Neutrophil (primary cell): ENCODE results near the gene GRM1.

Experiments used
- H3K27ac ChIP-seq: fragments of 200-600 bp; sonication (generic); 2 replicates; pipeline ENCODE4 v1.5.1; 2016; ENCODE audit warnings: mild to moderate bottlenecking, moderate library complexity
- H3K27me3 ChIP-seq: fragments of 200-600 bp; sonication (generic); 2 replicates; pipeline ENCODE4 v1.6.0; 2016; ENCODE audit warnings: mild to moderate bottlenecking
- H3K36me3 ChIP-seq: fragments of 200-600 bp; sonication (generic); 2 replicates; pipeline ENCODE4 v1.5.1; 2017
- H3K4me1 ChIP-seq, 2 experiments: fragments of 200-600 bp in 1 of 2; sonication (generic) in 1 of 2; 1 replicate in 1 of 2; 2 replicates in 1 of 2; pipeline versions ENCODE4 v1.5.1 to v1.6.1; 2013 to 2016; ENCODE audit warnings: low read depth in 1 of 2, low read length in 1 of 2, mild to moderate bottlenecking in 1 of 2, moderate library complexity in 1 of 2; ENCODE audit not compliant: control insufficient read depth in 1 of 2, insufficient read depth in 1 of 2
- H3K4me3 ChIP-seq, 2 experiments: fragments of 200-600 bp in 1 of 2; sonication (generic) in 1 of 2; 1 replicate in 1 of 2; 2 replicates in 1 of 2; pipeline ENCODE4 v1.5.1; 2013 to 2016; ENCODE audit warnings: low read depth in 1 of 2, low read length in 1 of 2, mild to moderate bottlenecking in 1 of 2, moderate library complexity in 1 of 2
- H3K9me3 ChIP-seq: fragments of 200-600 bp; sonication (generic); 2 replicates; pipeline ENCODE4 v1.5.1; 2016
- TF ChIP-seq, protein P1 (sequence below): fragments of 200-600 bp; sonication (generic); IDR thresholded peaks from 2 replicates; pipeline ENCODE4 v1.5.1; 2016; ENCODE audit warnings: antibody characterized with exemption

GRM1 gene

DNA sequence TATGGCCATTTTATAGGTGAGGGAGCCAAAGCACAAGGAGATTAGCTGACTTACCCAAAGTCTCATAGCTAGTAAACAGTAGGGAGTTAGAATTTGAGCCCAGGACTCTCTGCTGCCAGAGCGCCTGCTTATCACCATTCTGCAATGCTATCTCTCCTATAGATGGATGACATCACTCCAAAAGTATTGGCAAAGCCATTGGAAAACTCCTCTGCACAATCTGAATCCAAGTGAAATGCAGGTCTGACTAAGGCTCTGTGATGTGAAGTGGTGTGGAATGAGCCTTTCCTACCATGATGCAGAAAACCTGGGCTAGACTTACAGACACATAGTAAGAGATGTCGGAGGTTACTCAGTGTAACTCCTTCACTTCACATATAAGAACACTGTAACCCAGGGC lies 106.3 kb downstream of the GRM1 start:
- H3K27me3 ChIP-seq, result no peaks in the 10 kb centered on the region
- H3K36me3 ChIP-seq, result no peaks in the 10 kb centered on the region
- peaks cover 4% of the 10 kb centered on the region for H3K9me3 ChIP-seq
- TF ChIP-seq, protein P1, sequence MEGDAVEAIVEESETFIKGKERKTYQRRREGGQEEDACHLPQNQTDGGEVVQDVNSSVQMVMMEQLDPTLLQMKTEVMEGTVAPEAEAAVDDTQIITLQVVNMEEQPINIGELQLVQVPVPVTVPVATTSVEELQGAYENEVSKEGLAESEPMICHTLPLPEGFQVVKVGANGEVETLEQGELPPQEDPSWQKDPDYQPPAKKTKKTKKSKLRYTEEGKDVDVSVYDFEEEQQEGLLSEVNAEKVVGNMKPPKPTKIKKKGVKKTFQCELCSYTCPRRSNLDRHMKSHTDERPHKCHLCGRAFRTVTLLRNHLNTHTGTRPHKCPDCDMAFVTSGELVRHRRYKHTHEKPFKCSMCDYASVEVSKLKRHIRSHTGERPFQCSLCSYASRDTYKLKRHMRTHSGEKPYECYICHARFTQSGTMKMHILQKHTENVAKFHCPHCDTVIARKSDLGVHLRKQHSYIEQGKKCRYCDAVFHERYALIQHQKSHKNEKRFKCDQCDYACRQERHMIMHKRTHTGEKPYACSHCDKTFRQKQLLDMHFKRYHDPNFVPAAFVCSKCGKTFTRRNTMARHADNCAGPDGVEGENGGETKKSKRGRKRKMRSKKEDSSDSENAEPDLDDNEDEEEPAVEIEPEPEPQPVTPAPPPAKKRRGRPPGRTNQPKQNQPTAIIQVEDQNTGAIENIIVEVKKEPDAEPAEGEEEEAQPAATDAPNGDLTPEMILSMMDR, result no peak
- no peaks in the 10 kb centered on the region for H3K4me1 ChIP-seq
- H3K4me3 ChIP-seq, result no peak overlapping the region
- no peak overlapping the region for H3K27ac ChIP-seq

DNA sequence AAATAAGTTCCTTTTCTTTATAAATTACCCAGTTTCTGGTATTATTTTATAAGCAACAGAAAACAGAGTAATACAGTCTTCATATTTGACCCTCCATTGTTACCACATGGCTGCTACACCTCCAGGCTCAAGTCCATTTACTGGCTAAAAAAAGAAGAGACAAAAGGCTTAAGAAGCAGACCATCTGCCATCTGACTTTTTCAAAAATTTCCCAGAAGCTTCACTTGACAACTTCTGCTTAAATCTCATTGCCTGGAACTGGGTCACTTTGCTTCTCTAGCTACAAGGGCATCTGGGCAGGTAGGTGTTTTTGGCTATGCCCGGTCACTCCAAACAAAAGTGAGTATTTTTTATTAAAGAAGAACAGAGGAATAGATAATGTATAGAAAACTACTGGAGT lies 118.0 kb downstream of the GRM1 start:
- H3K4me3 ChIP-seq, result no peak overlapping the region
- TF ChIP-seq, protein P1, result no peak
- no peaks in the 10 kb centered on the region for H3K27me3 ChIP-seq
- no peaks in the 10 kb centered on the region for H3K4me1 ChIP-seq
- no peaks in the 10 kb centered on the region for H3K9me3 ChIP-seq
- H3K27ac ChIP-seq, result no peak overlapping the region
- no peaks in the 10 kb centered on the region for H3K36me3 ChIP-seq

DNA sequence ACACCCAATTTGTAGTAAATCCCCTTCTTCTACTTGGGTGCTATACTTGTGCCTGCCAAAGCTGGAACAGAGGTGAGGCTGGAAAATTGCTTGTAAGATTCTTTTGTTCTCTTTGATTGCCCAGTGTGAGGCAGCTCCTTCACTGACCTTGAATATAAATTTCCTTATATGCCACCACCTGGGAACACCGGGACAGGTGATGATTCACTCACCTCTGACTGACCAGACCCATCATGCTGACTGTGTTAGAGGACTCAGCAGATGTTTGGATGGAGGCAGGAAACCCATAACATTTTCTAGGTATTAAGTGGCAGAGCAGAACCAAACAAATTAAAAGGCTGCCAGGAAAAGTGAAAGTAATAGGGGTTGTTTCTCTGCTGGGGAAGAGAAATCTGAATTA lies 120.9 kb downstream of the GRM1 start:
- Histone ChIP-seq H3K27ac (no peak overlapping the region), H3K4me3 (no peak overlapping the region), H3K4me1 (no peaks in the 10 kb centered on the region), H3K9me3 (no peaks in the 10 kb centered on the region), H3K36me3 (no peaks in the 10 kb centered on the region), H3K27me3 (no peaks in the 10 kb centered on the region)
- TF ChIP-seq, protein P1, result no peak

DNA sequence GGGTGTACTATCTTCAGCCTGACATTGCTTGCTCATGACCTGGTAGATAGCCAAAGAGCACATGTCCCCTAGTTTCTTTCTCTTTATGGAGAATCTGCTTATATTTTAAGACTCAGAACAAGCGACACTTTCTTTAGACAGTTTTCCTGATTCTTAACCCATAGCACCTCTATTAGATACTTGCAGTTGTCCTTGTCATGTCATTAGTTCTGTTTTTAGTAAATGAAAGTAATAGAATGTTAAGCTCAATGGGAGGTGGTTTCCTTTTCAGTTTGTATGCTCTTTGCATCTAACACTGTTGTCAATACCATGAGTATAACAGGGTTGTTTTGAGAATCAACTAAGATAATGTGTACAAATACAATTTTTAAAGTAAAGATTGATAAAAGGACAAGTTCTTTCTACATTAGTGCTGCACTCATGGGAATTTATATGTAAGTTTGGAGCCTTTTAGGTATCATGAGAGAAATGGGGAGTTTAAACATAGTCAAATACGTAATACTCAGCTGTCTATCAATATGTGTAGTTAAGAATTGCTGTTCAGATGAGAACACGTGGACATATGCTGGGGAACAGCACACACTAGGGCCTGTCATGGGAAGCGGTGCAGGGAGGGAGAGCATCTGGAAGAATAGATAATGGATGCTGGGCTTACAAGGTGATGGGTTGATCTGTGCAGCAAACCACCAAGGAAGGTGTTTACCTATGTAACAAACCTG lies 124.3 kb downstream of the GRM1 start:
- Histone ChIP-seq H3K4me1 (no peaks in the 10 kb centered on the region), H3K27me3 (no peaks in the 10 kb centered on the region), H3K4me3 (no peak overlapping the region), H3K27ac (no peak overlapping the region), H3K36me3 (no peaks in the 10 kb centered on the region), H3K9me3 (no peaks in the 10 kb centered on the region)
- TF ChIP-seq, protein P1, result no peak

DNA sequence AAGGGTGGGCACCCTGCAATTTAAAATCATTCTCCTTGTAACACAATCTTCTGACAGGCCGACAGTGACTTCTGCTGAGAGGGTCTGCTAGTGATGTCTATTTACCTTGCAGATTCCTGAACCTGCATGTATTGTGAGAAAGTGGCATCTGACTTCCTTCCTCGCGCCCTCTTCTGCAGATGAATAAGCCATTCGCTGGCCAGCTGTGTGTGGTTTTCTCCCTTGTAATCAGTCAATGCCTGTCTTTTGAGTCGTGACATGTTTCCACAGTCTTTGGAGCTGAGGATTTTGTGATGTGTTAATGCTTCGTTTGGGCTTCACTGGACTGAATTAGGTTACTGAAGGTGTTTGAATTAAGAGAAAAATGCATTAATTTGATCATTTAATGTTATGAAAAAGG lies 125.3 kb downstream of the GRM1 start:
- Histone ChIP-seq H3K27ac (no peak overlapping the region), H3K9me3 (no peaks in the 10 kb centered on the region), H3K27me3 (no peaks in the 10 kb centered on the region), H3K36me3 (no peaks in the 10 kb centered on the region), H3K4me3 (no peak overlapping the region), H3K4me1 (no peaks in the 10 kb centered on the region)
- TF ChIP-seq, protein P1, result no peak
